Activated CD4-positive, alpha-beta memory T cell treated with anti-CD3 and anti-CD28 coated beads for 36 hours (primary cell): ENCODE results near the gene ASH1L. TPM values are rescaled to one million over a fixed set of nuclear protein-coding genes. Genes with fewer than 3 reads are reported as not detected.
"Not testable (repeated sequence)": the region's sequence is repeated elsewhere in the genome, so short reads cannot be mapped to it uniquely, and the experiment has no call there.

Experiments used
- CTCF ChIA-PET: fragments of 350-600 bp; sonication (Branson Sonifier 250); formaldehyde crosslinking; loops from one replicate; lab custom pipeline; 2021; ENCODE audit warnings: antibody characterized with exemption, inconsistent platforms; lab: Charles Lee
- POLR2A ChIA-PET: fragments of 350-600 bp; sonication (Branson Sonifier 250); formaldehyde crosslinking; loops from one replicate; lab custom pipeline; 2021; ENCODE audit warnings: antibody characterized with exemption; lab: Charles Lee
- DNase-seq: peaks from one replicate; pipeline ENCODE4 v3.0.0-alpha.2; 2020
- H3K27ac Mint-ChIP-seq: one replicate; pipeline ENCODE4 v1.8.0; 2021; ENCODE audit warnings: mixed read lengths
- H3K27me3 Mint-ChIP-seq: one replicate; pipeline ENCODE4 v1.8.0; 2021; ENCODE audit warnings: mixed read lengths
- H3K36me3 Mint-ChIP-seq: one replicate; pipeline ENCODE4 v1.8.0; 2021; ENCODE audit warnings: mixed read lengths
- H3K4me1 Mint-ChIP-seq: one replicate; pipeline ENCODE4 v1.8.0; 2021; ENCODE audit warnings: low read depth, mixed read lengths
- H3K4me3 Mint-ChIP-seq: one replicate; pipeline ENCODE4 v1.8.0; 2021; ENCODE audit warnings: mild to moderate bottlenecking, mixed read lengths
- H3K9me3 Mint-ChIP-seq: one replicate; pipeline ENCODE4 v1.8.0; 2021; ENCODE audit warnings: mixed read lengths
- intact Hi-C: fragments of 100-400 bp; cut with micrococcal nuclease; formaldehyde crosslinking; loops from one replicate; pipeline ENCODE4 v1.15.1; 2023
- microRNA-seq: library from miRNA; unstranded; fragments of <30 nt; microRNA quantifications from one replicate; pipeline ENCODE4 v1.2.0, GENCODE V29; 2022; ENCODE audit warnings: borderline number of aligned reads, borderline microRNAs expressed, borderline replicate concordance
- total RNA-seq, 2 experiments: library from RNA; stranded (reverse); gene quantifications; one replicate each; pipeline ENCODE4 v1.2.3, GENCODE V29; 2021

The ASH1L gene
- total RNA-seq, 2 experiments from 2014 or later, result 28.8 to 29.6 TPM

DNA sequence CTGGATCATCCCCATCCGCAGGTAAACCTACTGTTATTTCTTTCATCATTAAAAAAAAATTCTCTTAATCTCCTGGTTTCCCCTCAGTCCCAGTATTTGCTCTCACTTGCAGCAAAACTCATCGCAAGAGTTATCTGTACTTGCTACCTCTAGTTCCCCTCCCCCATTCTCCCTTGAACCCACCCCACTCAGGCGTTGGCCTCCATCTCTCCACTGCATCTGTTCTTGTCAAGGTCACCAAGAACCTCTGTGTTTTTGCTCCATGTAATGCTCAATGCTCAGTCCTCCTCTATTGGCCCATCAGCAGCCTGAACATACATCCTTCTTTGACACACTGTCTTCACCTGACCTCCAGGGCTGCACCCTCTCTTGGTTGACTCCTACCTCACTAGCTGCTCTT is 265.9 kb downstream of the ASH1L start:
- POLR2A ChIA-PET, result interaction anchor here (1.5 kb wide), 1 partner anchor 11 kb away, joined by 3 read pairs; no protein-coding TSS in a partner anchor
- H3K27me3 Mint-ChIP-seq, result peaks cover 34% of the 10 kb centered on the region
- intact Hi-C loops, result no loop called here
- no peak for DNase-seq
- peaks cover 4% of the 10 kb centered on the region for H3K4me1 Mint-ChIP-seq
- H3K9me3 Mint-ChIP-seq, result no peaks in the 10 kb centered on the region
- CTCF ChIA-PET, result interaction anchor here (1.4 kb wide), 1 partner anchor 45 kb away, joined by 5 read pairs; no protein-coding TSS in a partner anchor
- H3K27ac Mint-ChIP-seq, result no peak overlapping the region
- H3K36me3 Mint-ChIP-seq, result no peaks in the 10 kb centered on the region
- no peak overlapping the region for H3K4me3 Mint-ChIP-seq

DNA sequence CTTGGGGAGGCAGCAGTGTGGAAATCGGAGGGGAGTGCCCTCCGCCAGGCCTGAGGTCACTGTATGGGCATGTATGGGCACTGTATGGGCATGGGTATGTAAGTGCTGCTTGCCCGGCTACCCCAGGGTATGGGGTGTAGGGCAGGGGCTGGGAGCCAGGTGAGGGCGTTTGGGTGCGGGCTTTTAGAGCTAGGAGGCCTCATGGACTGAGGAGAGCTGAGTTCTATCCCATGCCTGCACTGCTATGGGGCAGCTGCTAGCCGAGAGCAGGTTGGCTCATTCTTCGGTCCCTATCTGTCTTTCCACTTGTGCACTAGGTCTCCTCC is 266.7 kb downstream of the ASH1L start:
- Mint-ChIP-seq H3K4me1 (peaks cover 4% of the 10 kb centered on the region), H3K27me3 (peaks cover 34% of the 10 kb centered on the region), H3K9me3 (no peaks in the 10 kb centered on the region), H3K27ac (no peak overlapping the region), H3K4me3 (no peak overlapping the region), H3K36me3 (no peaks in the 10 kb centered on the region)
- POLR2A ChIA-PET, result interaction anchor here (1.5 kb wide), 1 partner anchor 11 kb away, joined by 3 read pairs; no protein-coding TSS in a partner anchor
- DNase-seq, result no peak
- intact Hi-C loops, result no loop called here
- CTCF ChIA-PET, result no interaction called here

DNA sequence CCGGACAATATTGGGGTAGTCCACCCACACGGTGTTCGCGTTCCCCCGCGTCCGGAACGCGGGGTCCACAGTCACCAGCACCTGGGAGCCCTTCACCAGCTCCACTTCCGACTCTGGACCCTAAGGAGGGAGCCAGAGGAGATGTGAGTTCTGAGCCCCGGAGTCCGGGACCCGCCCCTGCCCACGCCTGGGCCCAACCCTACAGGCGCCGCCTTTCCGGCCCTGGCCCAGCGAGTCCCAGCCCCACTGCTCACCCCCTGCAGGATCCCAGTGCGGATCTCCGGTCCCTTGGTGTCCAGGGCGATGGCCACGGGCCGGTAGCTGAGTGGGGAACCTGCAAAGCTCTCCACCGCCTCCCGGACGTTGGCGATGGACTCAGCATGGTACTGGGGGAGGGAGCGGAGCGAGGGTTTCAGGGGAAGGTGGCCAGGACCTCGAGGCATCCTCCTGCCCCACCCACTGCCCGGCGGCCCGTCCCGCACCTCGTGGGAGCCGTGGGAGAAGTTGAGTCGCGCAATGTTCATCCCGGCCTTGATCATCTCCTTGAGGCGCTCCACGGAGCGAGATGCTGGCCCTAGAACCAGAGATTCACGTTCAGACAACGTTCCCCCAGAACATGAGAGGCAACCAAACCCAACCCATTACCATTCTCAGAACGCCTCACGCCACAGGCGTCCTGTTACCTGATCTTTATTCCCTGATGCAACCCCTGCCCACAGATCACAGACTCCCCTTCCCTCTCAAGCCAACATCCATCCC is 267.2 kb downstream of the ASH1L start:
- DNase-seq, result no peak
- ChIA-PET POLR2A (no interaction called here), CTCF (no interaction called here)
- intact Hi-C loops, result no loop called here
- Mint-ChIP-seq H3K4me3 (no peak overlapping the region), H3K27me3 (peaks cover 34% of the 10 kb centered on the region), H3K27ac (no peak overlapping the region), H3K4me1 (peaks cover 4% of the 10 kb centered on the region), H3K36me3 (no peaks in the 10 kb centered on the region), H3K9me3 (no peaks in the 10 kb centered on the region)

DNA sequence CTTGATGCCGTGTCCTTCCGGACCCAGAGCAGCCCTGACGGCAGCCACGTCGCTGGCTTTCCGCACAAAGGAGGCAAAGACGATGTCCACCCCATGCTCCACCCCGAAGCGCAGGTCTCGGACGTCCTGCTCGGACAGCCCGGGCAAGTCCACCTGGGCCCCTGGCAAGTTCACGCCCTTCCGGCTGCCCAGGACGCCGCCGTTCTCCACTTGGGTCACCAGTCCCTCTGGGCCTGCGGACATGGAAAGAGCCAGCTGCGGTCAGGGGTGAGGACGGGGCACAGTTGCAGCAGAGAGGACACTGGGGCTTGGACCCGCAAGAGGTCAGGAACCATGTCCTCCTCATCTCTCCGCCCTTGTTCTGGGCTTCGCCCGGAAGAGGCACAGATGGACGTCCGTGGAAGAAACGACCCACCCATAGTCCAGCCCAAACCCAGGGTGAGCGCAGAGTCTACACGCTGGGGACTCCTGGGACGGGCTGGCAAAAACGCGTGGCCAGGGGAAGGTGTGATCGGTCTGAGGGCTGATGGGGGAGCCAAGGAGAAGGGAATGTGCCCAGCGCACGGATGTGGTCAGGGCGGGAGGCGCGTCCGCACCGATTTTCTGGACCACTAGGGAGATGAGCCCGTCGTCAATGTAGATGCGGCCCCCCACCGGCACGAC is 268.0 kb downstream of the ASH1L start:
- peaks cover 34% of the 10 kb centered on the region for H3K27me3 Mint-ChIP-seq
- ChIA-PET POLR2A (no interaction called here), CTCF (no interaction called here)
- no peak for DNase-seq
- H3K4me3 Mint-ChIP-seq, result no peak overlapping the region
- H3K9me3 Mint-ChIP-seq, result no peaks in the 10 kb centered on the region
- H3K36me3 Mint-ChIP-seq, result no peaks in the 10 kb centered on the region
- intact Hi-C loops, result no loop called here
- H3K27ac Mint-ChIP-seq, result no peak overlapping the region
- peaks cover 4% of the 10 kb centered on the region for H3K4me1 Mint-ChIP-seq

DNA sequence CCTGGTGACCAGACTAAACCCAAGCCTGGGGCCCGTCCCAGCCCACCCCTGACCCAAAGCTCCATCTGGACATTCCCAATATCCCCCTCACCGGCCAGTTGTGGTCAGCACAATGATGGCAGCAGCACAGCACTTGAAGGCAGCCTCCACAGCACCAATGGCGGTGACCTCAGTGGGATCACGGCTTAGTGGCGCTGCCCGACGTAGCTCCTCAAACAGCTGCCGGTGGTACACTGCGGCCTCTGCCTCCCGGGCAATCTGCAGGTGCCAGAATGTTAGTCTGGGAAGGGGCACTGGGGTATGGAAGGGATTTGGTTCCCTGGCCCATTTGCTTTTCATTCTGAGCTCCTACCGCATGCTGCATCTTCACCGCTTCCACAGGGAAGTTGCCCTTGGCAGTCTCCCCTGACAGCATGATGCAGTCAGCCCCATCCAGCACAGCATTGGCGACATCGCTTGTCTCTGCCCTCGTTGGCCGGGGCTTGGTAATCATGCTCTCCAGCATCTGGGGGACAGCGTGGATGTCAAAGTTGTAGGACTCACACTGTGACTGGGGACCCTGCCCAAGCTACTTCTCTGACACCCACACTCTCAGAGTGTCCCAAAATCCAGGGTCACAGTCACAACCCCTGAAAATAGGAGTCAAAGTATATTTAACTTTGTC is 269.4 kb downstream of the ASH1L start:
- no peak overlapping the region for H3K27ac Mint-ChIP-seq
- DNase-seq, result no peak
- ChIA-PET CTCF (interaction anchor here (0.6 to 2.5 kb wide), 2 partner anchors 42 to 95 kb away, joined by 4 to 7 read pairs; no protein-coding TSS in a partner anchor), POLR2A (no interaction called here)
- H3K9me3 Mint-ChIP-seq, result no peaks in the 10 kb centered on the region
- H3K36me3 Mint-ChIP-seq, result no peaks in the 10 kb centered on the region
- H3K4me3 Mint-ChIP-seq, result no peak overlapping the region
- peaks cover 34% of the 10 kb centered on the region for H3K27me3 Mint-ChIP-seq
- intact Hi-C loops, result no loop called here
- peaks cover 4% of the 10 kb centered on the region for H3K4me1 Mint-ChIP-seq

DNA sequence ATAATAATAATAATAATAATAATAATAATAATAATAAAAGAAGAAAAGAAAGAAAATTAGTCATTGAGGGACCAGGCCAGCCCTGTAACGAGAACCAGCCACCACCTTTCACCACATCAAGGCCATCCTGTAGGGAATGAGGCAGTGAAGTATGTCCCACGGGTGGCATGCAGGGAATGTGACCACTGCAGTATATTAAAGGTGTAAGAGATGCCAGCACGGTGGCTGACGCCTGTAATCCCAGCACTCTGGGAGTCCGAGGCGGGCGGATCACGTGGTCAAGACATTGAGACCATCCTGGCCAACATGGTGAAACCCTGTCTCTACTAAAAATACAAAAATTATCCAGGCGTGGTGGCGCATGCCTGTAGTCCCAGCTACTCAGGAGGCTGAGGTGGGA is 271.6 kb downstream of the ASH1L start:
- H3K27ac Mint-ChIP-seq, H3K36me3 Mint-ChIP-seq, H3K4me3 Mint-ChIP-seq, DNase-seq, H3K9me3 Mint-ChIP-seq, H3K4me1 Mint-ChIP-seq, intact Hi-C loops, POLR2A ChIA-PET: not testable (repeated sequence)
- peaks cover 20% of the 10 kb centered on the region for H3K27me3 Mint-ChIP-seq
- CTCF ChIA-PET, result interaction anchor here (2.5 kb wide), 1 partner anchor 40 kb away, joined by 7 read pairs; no protein-coding TSS in a partner anchor

DNA sequence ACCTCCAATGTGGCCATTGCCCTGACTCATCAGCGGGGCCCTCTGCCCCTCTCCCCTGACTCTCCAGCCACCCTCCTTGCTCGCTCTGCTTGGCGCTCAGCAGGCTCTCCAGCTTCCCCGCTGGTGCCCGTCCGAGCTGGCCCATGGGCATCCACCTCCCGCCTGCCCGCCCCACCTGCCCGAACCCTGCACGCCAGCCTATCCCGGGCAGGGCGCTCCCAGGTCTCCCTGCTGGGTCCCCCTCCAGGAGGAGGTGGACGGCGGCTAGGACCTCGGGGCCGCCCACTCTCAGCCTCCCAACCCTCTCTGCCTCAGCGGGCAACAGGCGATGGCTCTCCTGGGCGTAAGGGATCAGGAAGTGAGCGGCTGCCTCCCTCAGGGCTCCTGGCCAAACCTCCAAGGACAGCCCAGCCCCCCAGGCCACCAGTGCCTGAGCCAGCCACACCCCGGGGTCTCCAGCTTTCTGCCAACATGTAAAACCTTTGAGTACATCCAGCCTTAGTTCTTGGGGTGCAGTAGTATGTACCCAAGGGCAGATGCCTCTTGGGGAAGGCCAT is 274.5 kb downstream of the ASH1L start:
- Mint-ChIP-seq H3K4me1 (no peaks in the 10 kb centered on the region), H3K9me3 (no peaks in the 10 kb centered on the region), H3K27me3 (no peaks in the 10 kb centered on the region), H3K4me3 (no peak overlapping the region), H3K27ac (no peak overlapping the region), H3K36me3 (no peaks in the 10 kb centered on the region)
- POLR2A ChIA-PET, result no interaction called here
- intact Hi-C loops, result no loop called here
- CTCF ChIA-PET, result no interaction called here
- DNase-seq, result no peak

DNA sequence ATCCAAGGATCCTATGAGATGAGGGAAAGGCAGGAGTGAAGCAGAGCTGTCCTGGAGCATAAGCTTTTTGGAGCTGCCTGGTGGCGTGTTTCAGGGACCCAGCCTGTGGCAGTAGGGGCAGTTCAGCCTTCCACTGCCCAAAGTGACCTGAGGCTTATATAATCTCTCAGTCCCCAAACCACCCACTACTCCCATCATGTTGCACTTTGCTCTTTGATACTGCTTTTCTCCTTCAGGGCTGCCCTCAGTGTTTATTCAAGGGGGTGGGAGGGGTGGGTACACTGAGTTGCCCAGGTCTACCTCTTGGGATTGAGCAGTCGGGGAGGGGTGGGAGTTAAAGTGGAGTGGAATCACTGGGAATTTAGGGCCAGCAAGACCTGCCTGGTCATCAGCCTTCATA is 276.1 kb downstream of the ASH1L start:
- no peaks in the 10 kb centered on the region for H3K27me3 Mint-ChIP-seq
- CTCF ChIA-PET, result no interaction called here

DNA sequence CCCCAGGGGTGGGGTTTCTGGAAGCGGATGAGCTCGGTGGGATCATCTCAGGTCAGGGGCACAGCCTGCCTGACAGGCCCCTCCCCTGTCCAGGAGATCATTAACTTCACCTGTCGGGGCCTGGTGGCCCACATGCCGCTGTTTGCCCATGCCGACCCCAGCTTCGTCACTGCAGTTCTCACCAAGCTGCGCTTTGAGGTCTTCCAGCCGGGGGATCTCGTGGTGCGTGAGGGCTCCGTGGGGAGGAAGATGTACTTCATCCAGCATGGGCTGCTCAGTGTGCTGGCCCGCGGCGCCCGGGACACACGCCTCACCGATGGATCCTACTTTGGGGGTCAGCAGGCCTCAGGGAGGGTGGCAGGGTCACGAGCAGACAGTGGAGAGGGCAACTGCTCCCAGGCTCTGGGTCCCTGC is 277.0 kb downstream of the ASH1L start:
- intact Hi-C loops, result no loop called here
- H3K27ac Mint-ChIP-seq, result no peak overlapping the region
- ChIA-PET POLR2A (no interaction called here), CTCF (interaction anchor here (0.6 kb wide), 1 partner anchor 27 kb away, joined by 3 read pairs; no protein-coding TSS in a partner anchor)
- no peaks in the 10 kb centered on the region for H3K9me3 Mint-ChIP-seq
- no peak overlapping the region for H3K4me3 Mint-ChIP-seq
- H3K27me3 Mint-ChIP-seq, result no peaks in the 10 kb centered on the region
- DNase-seq, result no peak
- H3K36me3 Mint-ChIP-seq, result no peaks in the 10 kb centered on the region
- H3K4me1 Mint-ChIP-seq, result no peaks in the 10 kb centered on the region

More for the DNA sequence above, 276.1 kb downstream of the ASH1L start:
- Mint-ChIP-seq H3K4me1 (no peaks in the 10 kb centered on the region), H3K9me3 (no peaks in the 10 kb centered on the region), H3K36me3 (no peaks in the 10 kb centered on the region), H3K27ac (no peak overlapping the region), H3K4me3 (no peak overlapping the region)
- POLR2A ChIA-PET, result no interaction called here
- DNase-seq, result no peak
- intact Hi-C loops, result no loop called here

Small RNA genes lying within 50 kb of the gene (microRNA-seq; reads per million reads assigned to microRNA genes)
- gene MIR555, result not detected

Other genes starting within 250 kb of the ASH1L start
- 10 to 100 TPM; 23.2 to 25.4 TPM for gene RUSC1, start 241.9 kb downstream of the ASH1L start, total RNA-seq
- gene MSTO1, start 47.4 kb upstream of the ASH1L start, total RNA-seq, result 10 to 100 TPM; 59.6 to 63.4 TPM
- 10 to 100 TPM; 56.2 to 62.1 TPM for gene YY1AP1, start 126.0 kb upstream of the ASH1L start, total RNA-seq
- gene DAP3, start 126.3 kb upstream of the ASH1L start, total RNA-seq, result 100 to 1,000 TPM; 142 to 145 TPM